Activated naive CD4-positive, alpha-beta T cell treated with anti-CD3 and anti-CD28 coated beads, Interleukin-2, amount 50 U/mL, for 72 hours (primary cell): Measurements from ENCODE around the gene PICALM. TPM values are rescaled to one million over a fixed set of nuclear protein-coding genes. Genes with fewer than 3 reads are reported as not detected.

Source experiments
- ATAC-seq, 2 donors: fragments of 150-1000 bp; cut with Tn5 transposase; 2 replicates each; pipeline ENCODE4 v1.10.0; 2021; ENCODE audit warnings: mild to moderate bottlenecking in 2 of 2, moderate library complexity in 2 of 2
- DNase-seq, 2 donors: peaks; one replicate each; pipeline ENCODE4 v3.0.0; 2021 to 2022; ENCODE audit warnings: low spot score in 2 of 2
- H3K27ac Mint-ChIP-seq, 2 donors: one replicate each; pipeline ENCODE4 v1.8.0; 2022; ENCODE audit warnings: mild to moderate bottlenecking in 2 of 2, mixed read lengths in 2 of 2
- H3K36me3 Mint-ChIP-seq, 2 donors: one replicate each; pipeline ENCODE4 v1.8.0; 2022; ENCODE audit warnings: mixed read lengths in 2 of 2
- H3K9me3 Mint-ChIP-seq, 2 donors: one replicate each; pipeline ENCODE4 v1.8.0; 2022; ENCODE audit warnings: mixed read lengths in 2 of 2
- total RNA-seq, 2 donors: library from RNA; stranded (reverse); gene quantifications; one replicate each; pipeline ENCODE4 v1.2.3, GENCODE V29; 2022

PICALM gene
- total RNA-seq, 2 donors from 2014 or later, result 65.4 to 82.1 TPM

GRCh38 chr11:86064220-86064803 lies 4.6 kb downstream of the PICALM start:
- Mint-ChIP-seq H3K36me3 (peaks cover 29 to 54% of the 10 kb centered on the region in 2 donors), H3K27ac (peak overlapping the region; percentile 63 to 84), H3K9me3 (peaks cover 4 to 7% of the 10 kb centered on the region in 2 donors)
- ATAC-seq (no peak), DNase-seq (no peak)

GRCh38 chr11:86063536-86063935 lies 5.3 kb downstream of the PICALM start:
- H3K27ac Mint-ChIP-seq, result peak overlapping the region in 1 of 2 donors; percentile 84
- peaks cover 28 to 54% of the 10 kb centered on the region in 2 donors for H3K36me3 Mint-ChIP-seq
- no peak for DNase-seq
- H3K9me3 Mint-ChIP-seq, result peaks cover 4 to 7% of the 10 kb centered on the region in 2 donors
- no peak for ATAC-seq

- H3K27ac Mint-ChIP-seq, result peak overlapping the region in 1 of 2 donors; percentile 84
- peaks cover 4 to 7% of the 10 kb centered on the region in 2 donors for H3K9me3 Mint-ChIP-seq
- DNase-seq (no peak), ATAC-seq (no peak)
- H3K36me3 Mint-ChIP-seq, result peaks cover 20 to 46% of the 10 kb centered on the region in 2 donors
Observed at GRCh38 chr11:86062719-86063118, 6.2 kb downstream of the PICALM start.

- no peak for ATAC-seq
- peaks cover 4 to 11% of the 10 kb centered on the region in 2 donors for H3K9me3 Mint-ChIP-seq
Observed at GRCh38 chr11:86061483-86062205, 7.2 kb downstream of the PICALM start.

DNA sequence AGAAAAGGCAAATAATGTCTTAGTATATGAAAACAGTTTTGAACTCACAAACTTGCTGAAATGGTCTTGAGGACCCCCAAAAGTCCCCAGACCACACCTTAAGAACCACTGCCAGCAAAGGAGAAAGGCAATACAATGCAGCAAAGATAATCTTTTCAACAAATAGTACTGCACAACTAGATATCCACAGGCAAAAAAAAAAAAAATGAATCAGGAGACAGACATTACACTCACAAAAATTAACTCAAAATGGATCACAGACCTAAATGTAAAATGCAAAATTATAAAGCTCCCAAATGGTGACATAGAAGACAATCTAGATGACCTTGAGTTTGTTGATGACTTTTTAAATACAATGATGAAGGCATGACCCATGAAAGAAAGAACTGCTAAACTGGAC lies 8.3 kb downstream of the PICALM start:
- Mint-ChIP-seq H3K9me3 (peaks cover 4 to 12% of the 10 kb centered on the region in 2 donors), H3K27ac (peak overlapping the region in 1 of 2 donors; percentile 75), H3K36me3 (peaks cover 5 to 35% of the 10 kb centered on the region in 2 donors)
- ATAC-seq (no peak), DNase-seq (no peak)

More at GRCh38 chr11:86061483-86062205, 7.2 kb downstream of the PICALM start:
- no peak for DNase-seq
- H3K36me3 Mint-ChIP-seq, result peaks cover 10 to 40% of the 10 kb centered on the region in 2 donors
- H3K27ac Mint-ChIP-seq, result peak overlapping the region in 1 of 2 donors; percentile 70

- peaks cover 4 to 12% of the 10 kb centered on the region in 2 donors for H3K9me3 Mint-ChIP-seq
- DNase-seq, result no peak
- no peak for ATAC-seq
- H3K27ac Mint-ChIP-seq, result peak overlapping the region in 1 of 2 donors; percentile 34
- peaks cover 5 to 46% of the 10 kb centered on the region in 2 donors for H3K36me3 Mint-ChIP-seq
Observed at GRCh38 chr11:86058360-86058759, 10.5 kb downstream of the PICALM start.

DNA sequence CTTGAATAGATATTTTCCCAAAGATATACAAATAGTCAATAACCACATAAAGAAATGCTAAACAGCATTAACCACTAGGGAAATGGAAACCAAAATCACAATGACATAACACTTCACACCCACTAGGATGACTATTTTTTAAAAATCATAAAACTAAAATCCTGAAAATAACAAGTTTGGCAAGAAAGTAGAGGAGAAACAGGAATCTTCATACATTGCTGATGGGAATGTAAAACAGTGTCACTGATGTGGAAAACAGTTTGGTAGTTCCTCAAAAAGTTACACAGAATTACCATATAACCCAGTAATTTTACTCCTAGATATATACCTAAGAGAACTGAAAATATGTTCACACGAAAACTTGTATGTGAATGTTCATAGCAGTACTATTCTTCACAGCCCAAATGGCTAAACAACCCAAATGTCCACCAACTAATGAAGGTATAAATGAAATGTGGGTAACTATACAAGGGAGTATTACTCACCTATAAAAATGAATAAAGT lies 12.5 kb downstream of the PICALM start:
- ATAC-seq (peak in 1 of 2 donors; percentile 32), DNase-seq (no peak)
- H3K36me3 Mint-ChIP-seq, result peaks cover 0 to 58% of the 10 kb centered on the region in 2 donors
- H3K9me3 Mint-ChIP-seq, result peaks cover 0 to 16% of the 10 kb centered on the region in 2 donors
- no peak overlapping the region for H3K27ac Mint-ChIP-seq

- Mint-ChIP-seq H3K36me3 (peaks cover 0 to 46% of the 10 kb centered on the region in 2 donors), H3K9me3 (peaks cover 0 to 16% of the 10 kb centered on the region in 2 donors), H3K27ac (peak overlapping the region in 1 of 2 donors; percentile 66)
- DNase-seq, result no peak
- no peak for ATAC-seq
Observed at GRCh38 chr11:86052693-86053641, 15.9 kb downstream of the PICALM start.

DNA sequence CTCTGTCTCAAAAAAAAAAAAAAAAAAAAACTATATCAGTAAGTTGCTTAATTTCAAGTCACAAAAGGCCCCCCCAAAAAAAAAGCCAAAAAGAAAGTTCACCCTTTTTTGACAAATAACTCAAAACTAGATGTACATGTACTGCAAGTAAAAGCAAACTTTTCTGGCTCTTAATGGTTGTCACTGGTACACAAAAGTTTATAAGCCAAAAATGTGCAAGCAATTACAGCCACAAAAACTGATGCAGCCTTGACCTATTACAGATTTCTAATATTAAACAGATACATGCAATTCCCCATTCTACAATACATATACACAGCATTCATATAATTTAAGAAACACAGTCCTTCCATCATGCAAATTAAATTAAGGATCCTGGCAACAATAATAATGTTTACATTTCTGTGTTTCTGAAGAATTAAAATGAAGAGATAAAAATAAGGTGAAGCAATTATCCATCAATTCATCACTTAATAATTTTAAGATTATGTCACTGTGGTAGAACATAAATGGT lies 18.6 kb downstream of the PICALM start:
- no peak for ATAC-seq
- H3K27ac Mint-ChIP-seq, result no peak overlapping the region

DNA sequence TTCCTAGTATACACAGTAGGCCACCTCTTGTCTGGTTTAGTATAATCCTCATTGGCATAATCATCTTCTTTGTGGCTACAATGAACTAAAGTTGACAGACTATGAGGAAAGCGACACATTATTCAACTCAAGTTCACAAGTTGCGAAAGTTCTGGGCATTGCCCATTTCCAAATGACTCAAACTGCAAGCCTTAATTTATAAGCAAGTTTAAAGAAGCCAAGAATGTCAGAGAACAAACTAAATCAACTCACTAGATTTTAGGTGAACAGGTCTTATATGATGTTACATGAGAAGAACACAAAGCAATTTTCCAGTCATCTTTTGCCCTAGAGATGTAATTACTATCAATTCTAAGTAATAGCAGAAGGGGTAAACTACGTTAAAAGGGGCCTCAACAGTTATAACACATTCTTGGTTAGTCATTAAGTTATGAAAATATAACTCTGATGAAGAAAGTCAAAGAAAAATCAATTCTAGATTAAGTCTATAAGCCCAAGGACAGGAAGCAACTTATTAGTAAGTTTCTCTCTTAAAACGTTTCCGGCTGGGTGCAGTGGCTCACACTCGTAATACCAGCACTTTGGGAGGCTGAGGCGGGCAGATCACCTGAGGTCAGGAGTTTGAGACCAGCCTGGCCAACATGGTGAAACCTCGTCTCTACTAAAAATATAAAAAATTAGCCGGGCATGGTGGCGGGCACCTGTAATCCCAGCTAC lies 21.5 kb downstream of the PICALM start:
- H3K36me3 Mint-ChIP-seq, result peaks cover 0 to 23% of the 10 kb centered on the region in 2 donors
- peak; percentile 72 to 89 for ATAC-seq
- no peak for DNase-seq

More for the DNA sequence above, 18.6 kb downstream of the PICALM start:
- no peak for DNase-seq
- Mint-ChIP-seq H3K9me3 (peaks cover 5 to 15% of the 10 kb centered on the region in 2 donors), H3K36me3 (peaks cover 0 to 39% of the 10 kb centered on the region in 2 donors)

GRCh38 chr11:86046116-86046515 lies 22.8 kb downstream of the PICALM start:
- Mint-ChIP-seq H3K9me3 (peaks cover 4 to 5% of the 10 kb centered on the region in 2 donors), H3K27ac (peak overlapping the region; percentile 89 to 99), H3K36me3 (peaks cover 0 to 12% of the 10 kb centered on the region in 2 donors)
- DNase-seq, result no peak
- ATAC-seq, result peak in 1 of 2 donors; percentile 34

More for the DNA sequence above, 21.5 kb downstream of the PICALM start:
- H3K9me3 Mint-ChIP-seq, result peaks cover 5 to 9% of the 10 kb centered on the region in 2 donors
- H3K27ac Mint-ChIP-seq, result peak overlapping the region; percentile 89 to 99

GRCh38 chr11:86043765-86044503 lies 24.9 kb downstream of the PICALM start:
- Mint-ChIP-seq H3K9me3 (peaks cover 4 to 5% of the 10 kb centered on the region in 2 donors), H3K36me3 (peaks cover 0 to 7% of the 10 kb centered on the region in 2 donors), H3K27ac (peak overlapping the region; percentile 62 to 72)
- ATAC-seq (peak in 1 of 2 donors; percentile 11), DNase-seq (no peak)

- H3K36me3 Mint-ChIP-seq, result peaks cover 0 to 14% of the 10 kb centered on the region in 2 donors
- peaks cover 4 to 5% of the 10 kb centered on the region in 2 donors for H3K9me3 Mint-ChIP-seq
- peak; percentile 62 to 75 for ATAC-seq
Observed at GRCh38 chr11:86041975-86042378, 26.9 kb downstream of the PICALM start.

GRCh38 chr11:86040919-86041850 lies 27.7 kb downstream of the PICALM start:
- DNase-seq (no peak), ATAC-seq (no peak)
- Mint-ChIP-seq H3K36me3 (peaks cover 0 to 14% of the 10 kb centered on the region in 2 donors), H3K27ac (peak overlapping the region in 1 of 2 donors; percentile 55), H3K9me3 (peaks cover 4 to 5% of the 10 kb centered on the region in 2 donors)

More at GRCh38 chr11:86041975-86042378, 26.9 kb downstream of the PICALM start:
- peak in 1 of 2 donors; percentile 68 for DNase-seq
- peak overlapping the region; percentile 55 to 93 for H3K27ac Mint-ChIP-seq
